Effector CD4-positive, alpha-beta T cell (primary cell): ENCODE data around the gene DNM2.
"Not testable (repeated sequence)": the region's sequence is repeated elsewhere in the genome, so short reads cannot be mapped to it uniquely, and the experiment has no call there.

Experiments
- DNase-seq: peaks from one replicate; pipeline ENCODE4 v3.0.0-alpha.2; 2020

Gene DNM2

DNA sequence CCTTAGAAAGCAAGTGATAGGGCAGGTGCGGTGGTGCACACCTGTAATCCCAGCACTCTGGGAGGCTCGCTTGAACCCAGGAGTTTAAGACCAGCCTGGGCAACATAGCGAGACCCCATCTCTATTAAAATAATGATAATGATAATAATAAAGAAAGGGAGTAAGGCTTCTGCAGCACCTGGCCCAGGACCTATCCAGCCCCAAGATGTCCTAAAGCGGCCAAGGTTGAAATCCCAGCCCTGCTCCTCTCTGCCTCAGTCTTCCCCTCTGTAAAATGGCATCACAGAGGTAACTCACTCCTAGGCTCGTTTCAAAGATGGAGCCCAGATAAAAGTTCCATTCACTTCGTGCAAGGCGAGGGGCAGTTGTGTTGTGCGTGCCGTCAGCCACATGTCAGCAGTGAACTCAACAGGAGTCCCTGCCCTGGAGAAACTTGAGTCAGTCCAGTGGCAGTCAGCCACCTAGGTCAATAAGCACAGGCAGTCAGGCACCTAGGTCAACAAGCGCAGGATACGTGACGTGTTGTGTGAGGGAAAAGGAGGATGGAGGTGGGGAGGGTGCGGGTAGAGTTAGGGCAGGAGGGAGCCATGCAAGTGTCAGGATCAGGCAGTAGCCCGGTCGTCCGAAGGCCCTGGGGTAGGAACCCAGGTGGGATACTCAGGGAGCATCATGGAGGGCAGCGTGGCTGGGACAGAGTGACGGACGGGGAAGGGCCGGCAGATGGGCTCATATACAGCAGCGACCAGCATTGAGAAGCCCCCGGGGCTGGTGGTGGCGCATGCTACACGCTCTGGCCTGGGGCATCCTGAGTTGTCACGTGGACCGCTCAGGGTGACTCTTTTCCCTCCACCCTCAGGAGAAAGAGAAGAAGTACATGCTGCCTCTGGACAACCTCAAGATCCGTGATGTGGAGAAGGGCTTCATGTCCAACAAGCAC is 101.5 kb downstream of the DNM2 start:
- DNase-seq, result no peak

GRCh38 chr19:10820173-10820572 is 102.3 kb downstream of the DNM2 start:
- DNase-seq, result no peak

DNA sequence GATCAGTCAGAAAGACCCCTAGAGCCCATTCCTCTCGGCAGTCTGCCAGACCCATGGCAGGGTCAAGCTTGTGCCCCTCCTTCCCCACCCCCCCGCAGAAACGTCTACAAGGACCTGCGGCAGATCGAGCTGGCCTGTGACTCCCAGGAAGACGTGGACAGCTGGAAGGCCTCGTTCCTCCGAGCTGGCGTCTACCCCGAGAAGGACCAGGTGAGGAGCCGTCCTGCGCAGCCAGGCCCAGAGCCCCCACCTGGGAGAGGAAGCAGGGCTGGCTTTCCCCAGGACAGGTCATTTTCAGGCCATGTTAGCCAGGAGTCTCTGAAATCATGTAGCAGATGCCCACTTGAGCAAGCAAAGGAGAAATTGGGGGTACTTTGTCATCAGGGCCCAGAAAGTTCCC is 105.8 kb downstream of the DNM2 start:
- DNase-seq, result no peak

GRCh38 chr19:10826231-10826630 is 108.4 kb downstream of the DNM2 start:
- no peak for DNase-seq

- no peak for DNase-seq
These were observed 109.0 kb downstream of the DNM2 start for GRCh38 chr19:10826846-10827245.

GRCh38 chr19:10828981-10829821 is 111.3 kb downstream of the DNM2 start:
- DNase-seq, result no peak

DNA sequence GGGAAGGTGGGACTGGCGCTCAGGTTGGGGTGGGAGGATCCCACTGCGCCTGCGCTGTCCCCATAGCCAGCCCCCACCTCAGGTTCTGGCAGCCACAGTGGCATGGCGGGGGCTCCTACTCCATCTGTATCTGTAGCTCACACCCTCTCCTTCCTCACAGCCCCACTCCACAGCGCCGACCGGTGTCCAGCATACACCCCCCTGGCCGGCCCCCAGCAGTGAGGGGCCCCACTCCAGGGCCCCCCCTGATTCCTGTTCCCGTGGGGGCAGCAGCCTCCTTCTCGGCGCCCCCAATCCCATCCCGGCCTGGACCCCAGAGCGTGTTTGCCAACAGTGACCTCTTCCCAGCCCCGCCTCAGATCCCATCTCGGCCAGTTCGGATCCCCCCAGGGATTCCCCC is 112.1 kb downstream of the DNM2 start:
- DNase-seq, result no peak

DNA sequence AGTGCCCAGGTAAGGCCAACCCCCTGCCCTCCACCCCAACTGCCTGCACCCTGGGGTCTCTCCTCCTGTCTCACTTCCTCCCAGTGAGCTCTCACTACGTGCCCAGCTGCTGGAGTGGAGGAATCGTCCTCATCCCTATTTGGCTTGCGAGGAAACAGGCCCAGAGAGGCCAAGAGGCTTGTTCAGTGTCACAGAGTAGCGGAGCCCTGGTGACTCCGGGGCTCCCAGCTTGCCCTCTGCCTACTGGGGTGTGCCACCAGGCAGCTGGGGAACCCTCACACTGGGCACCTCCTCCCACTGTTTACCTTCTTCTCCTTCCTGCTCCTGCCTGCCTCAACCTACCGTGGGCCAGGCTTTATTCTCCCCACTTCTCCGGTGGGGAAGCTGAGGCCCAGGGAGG is 112.5 kb downstream of the DNM2 start:
- no peak for DNase-seq

- no peak for DNase-seq
These were observed 113.3 kb downstream of the DNM2 start for GRCh38 chr19:10830931-10831779.

- no peak for DNase-seq
These were observed 114.4 kb downstream of the DNM2 start for GRCh38 chr19:10831987-10832938.

GRCh38 chr19:10832939-10833296 is 115.0 kb downstream of the DNM2 start:
- DNase-seq, result no peak

- no peak for DNase-seq
These were observed 117.3 kb downstream of the DNM2 start for GRCh38 chr19:10835089-10835753.

- peak; percentile 91 for DNase-seq
These were observed 118.0 kb downstream of the DNM2 start, which contains the start of gene TMED1 for GRCh38 chr19:10835754-10836478. Gene TMED1 (minus strand): TSS chr19:10836212. CDS start chr19:10836191, 21 bp downstream.

GRCh38 chr19:10836479-10837330 is 118.8 kb downstream of the DNM2 start:
- peak; percentile 61 for DNase-seq

GRCh38 chr19:10837649-10838048 is 119.8 kb downstream of the DNM2 start:
- DNase-seq, result not testable (repeated sequence)

GRCh38 chr19:10838377-10838776 is 120.5 kb downstream of the DNM2 start:
- no peak for DNase-seq

GRCh38 chr19:10839114-10840050 is 121.5 kb downstream of the DNM2 start:
- DNase-seq, result no peak

DNA sequence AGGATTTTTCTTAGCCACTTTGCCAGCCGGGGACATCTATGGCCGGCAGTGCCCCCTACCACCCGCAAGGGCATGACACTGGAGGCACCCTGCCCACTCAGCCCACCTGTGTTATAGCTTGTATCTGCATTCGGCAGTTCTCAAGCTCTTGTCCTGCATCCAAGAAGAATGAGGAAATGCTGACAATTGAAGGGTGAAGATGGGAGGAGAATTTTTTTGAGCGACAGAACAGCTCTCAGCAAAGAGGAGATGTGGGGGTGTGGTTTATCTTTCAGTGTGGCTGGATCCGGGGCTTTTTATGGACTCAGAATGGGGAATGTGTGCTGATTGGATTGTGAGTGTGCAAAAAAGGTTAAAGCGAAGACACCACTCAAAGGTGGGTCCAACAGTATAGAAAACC is 124.9 kb downstream of the DNM2 start:
- no peak for DNase-seq
